KMS-11 (cell line): ENCODE results near the gene UBE2D3.
A peak's percentile ranks its signal among the peaks of the same experiment; 100 is the strongest.

ENCODE experiments used
- H2AFZ ChIP-seq: fragments of 200-600 bp; sonication (generic); 2 replicates; pipeline ENCODE4 v1.6.1; 2016; ENCODE audit warnings: antibody characterized with exemption, mixed run types, low read depth
- H3K27ac ChIP-seq: fragments of 200-600 bp; sonication (generic); 2 replicates; pipeline ENCODE4 v1.6.1; 2016; ENCODE audit warnings: mild to moderate bottlenecking, mixed run types
- H3K27me3 ChIP-seq: fragments of 200-600 bp; sonication (generic); 2 replicates; pipeline ENCODE4 v1.6.1; 2017; ENCODE audit warnings: mild to moderate bottlenecking, low read depth, mixed run types, moderate library complexity; ENCODE audit not compliant: insufficient read depth
- H3K36me3 ChIP-seq: fragments of 200-600 bp; sonication (generic); 2 replicates; pipeline ENCODE4 v1.6.1; 2017; ENCODE audit warnings: mild to moderate bottlenecking, mixed run types; ENCODE audit not compliant: insufficient read depth
- H3K4me1 ChIP-seq: fragments of 200-600 bp; sonication (generic); 2 replicates; pipeline ENCODE4 v1.6.1; 2016; ENCODE audit warnings: mild to moderate bottlenecking, low read depth, mixed run types; ENCODE audit not compliant: poor library complexity, severe bottlenecking
- H3K4me2 ChIP-seq: fragments of 200-600 bp; sonication (generic); 2 replicates; pipeline ENCODE4 v1.7.0; 2016; ENCODE audit warnings: mild to moderate bottlenecking, mixed run types
- H3K4me3 ChIP-seq: fragments of 200-600 bp; sonication (generic); IDR thresholded peaks from 2 replicates; pipeline ENCODE4 v1.6.1; 2017; ENCODE audit warnings: low read depth, low read length, mixed read lengths; ENCODE audit not compliant: insufficient read depth
- H3K79me2 ChIP-seq: fragments of 200-600 bp; sonication (generic); 2 replicates; pipeline ENCODE4 v1.6.1; 2016; ENCODE audit warnings: low read depth, mixed run types; ENCODE audit not compliant: insufficient read depth
- H3K9ac ChIP-seq: fragments of 200-600 bp; sonication (generic); 2 replicates; pipeline ENCODE4 v1.6.1; 2016; ENCODE audit warnings: mild to moderate bottlenecking, mixed run types
- H4K20me1 ChIP-seq: fragments of 200-600 bp; sonication (generic); 2 replicates; pipeline ENCODE4 v1.6.1; 2016; ENCODE audit warnings: mild to moderate bottlenecking, mixed run types; ENCODE audit not compliant: insufficient read depth
- CTCF ChIP-seq: fragments of 200-600 bp; sonication (generic); conservative IDR thresholded peaks from 2 replicates; pipeline ENCODE4 v1.6.1; 2017; ENCODE audit warnings: low read depth, mild to moderate bottlenecking, antibody characterized with exemption, low read length, moderate library complexity, mixed read lengths

The UBE2D3 gene

GRCh38 chr4:102807345-102807744 is 20.0 kb downstream of the UBE2D3 start:
- H4K20me1 ChIP-seq = peaks cover 45% of the 10 kb centered on the region
- peaks cover 41% of the 10 kb centered on the region for H3K4me1 ChIP-seq
- no peak overlapping the region for H3K4me2 ChIP-seq
- H3K27ac ChIP-seq = no peak overlapping the region
- no peak overlapping the region for H3K4me3 ChIP-seq
- peaks cover 34% of the 10 kb centered on the region; the same call in 1 of the 2 replicates for H3K36me3 ChIP-seq
- peaks cover 91% of the 10 kb centered on the region for H3K79me2 ChIP-seq
- H3K9ac ChIP-seq = no peak overlapping the region
- no peaks in the 10 kb centered on the region for H3K27me3 ChIP-seq
- H2AFZ ChIP-seq = no peak overlapping the region
- no peak for TF ChIP-seq CTCF

- Histone ChIP-seq H3K4me2 (no peak overlapping the region), H3K27me3 (no peaks in the 10 kb centered on the region), H3K36me3 (peaks cover 25% of the 10 kb centered on the region; the same call in 1 of the 2 replicates), H3K79me2 (peaks cover 16% of the 10 kb centered on the region; the same call in 1 of the 2 replicates), H3K9ac (no peak overlapping the region), H2AFZ (no peak overlapping the region), H4K20me1 (no peaks in the 10 kb centered on the region), H3K4me1 (peaks cover 11% of the 10 kb centered on the region), H3K4me3 (no peak overlapping the region), H3K27ac (no peak overlapping the region)
- TF ChIP-seq CTCF = no peak
Observed at GRCh38 chr4:102799816-102800215, 27.5 kb downstream of the UBE2D3 start.

GRCh38 chr4:102794999-102795398 is 32.4 kb downstream of the UBE2D3 start:
- Histone ChIP-seq H3K36me3 (peaks cover 6% of the 10 kb centered on the region; the same call in 1 of the 2 replicates), H3K27me3 (no peaks in the 10 kb centered on the region), H3K9ac (no peak overlapping the region), H3K4me1 (peaks cover 59% of the 10 kb centered on the region), H3K79me2 (no peaks in the 10 kb centered on the region; the same call in 1 of the 2 replicates), H3K4me3 (no peak overlapping the region), H3K4me2 (no peak overlapping the region), H2AFZ (no peak overlapping the region), H4K20me1 (no peaks in the 10 kb centered on the region), H3K27ac (no peak overlapping the region)
- no peak for TF ChIP-seq CTCF

- H3K27me3 ChIP-seq = no peaks in the 10 kb centered on the region
- H3K27ac ChIP-seq = no peak overlapping the region
- no peaks in the 10 kb centered on the region for H4K20me1 ChIP-seq
- H2AFZ ChIP-seq = no peak overlapping the region
- no peak for TF ChIP-seq CTCF
- H3K79me2 ChIP-seq = no peaks in the 10 kb centered on the region; the same call in 1 of the 2 replicates
- H3K36me3 ChIP-seq = no peaks in the 10 kb centered on the region
- H3K4me2 ChIP-seq = 0 out of 2 replicates have a peak overlapping the region, but pooled peaks have one; percentile 7
- H3K4me3 ChIP-seq = no peak overlapping the region
- no peak overlapping the region for H3K9ac ChIP-seq
- peaks cover 80% of the 10 kb centered on the region for H3K4me1 ChIP-seq
Observed at GRCh38 chr4:102792361-102792936, 34.9 kb downstream of the UBE2D3 start.
